HEK293 (cell line): ENCODE results near the gene ENTREP3.

ENCODE experiments used
- ATF2 ChIP-seq: fragments of 450-650 bp; formaldehyde crosslinking; IDR thresholded peaks from 2 replicates; pipeline ENCODE4 v1.5.1; 2016; ENCODE audit warnings: missing biosample characterization, missing genetic modification characterization, low read depth
- CTCF ChIP-seq: fragments of 450-650 bp; formaldehyde crosslinking; IDR thresholded peaks from 2 replicates; pipeline ENCODE4 v1.5.1; 2016; ENCODE audit warnings: missing biosample characterization, missing genetic modification characterization
- ZNF19 ChIP-seq: fragments of 450-650 bp; formaldehyde crosslinking; IDR thresholded peaks from 2 replicates; pipeline ENCODE4; 2016; ENCODE audit warnings: missing biosample characterization, missing genetic modification characterization, low read depth
- ZNF274 ChIP-seq, 2 experiments: fragments of 200-500 bp in 1 of 2; fragments of 450-650 bp in 1 of 2; sonication (Bioruptor generic) in 1 of 2; formaldehyde crosslinking in 1 of 2; IDR thresholded peaks; 2 replicates each; pipeline versions ENCODE4 v1.5.1 to v1.6.1; 2014 to 2016; ENCODE audit warnings: borderline replicate concordance in 1 of 2, inconsistent platforms in 1 of 2, low read length in 1 of 2, missing biosample characterization in 1 of 2, missing genetic modification characterization in 1 of 2
- ZNF639 ChIP-seq: fragments of 450-650 bp; formaldehyde crosslinking; IDR thresholded peaks from 2 replicates; pipeline ENCODE4 v1.5.1; 2016; ENCODE audit warnings: missing biosample characterization, missing genetic modification characterization

GRCh38 chr1:155269381-155269780 is 14.1 kb upstream of the ENTREP3 start:
- TF ChIP-seq ZNF19 (tag by site-specific recombination): no peak
- no peak for TF ChIP-seq CTCF
- TF ChIP-seq ATF2 (tag by site-specific recombination): no peak
- no peak for TF ChIP-seq ZNF274 (IDR thresholded peaks at IDR 0.05; ENCODE audit: low read length)
- TF ChIP-seq ZNF274 (tag by site-specific recombination; IDR thresholded peaks at IDR 0.05; ENCODE audit: borderline replicate concordance): no peak
- no peak for TF ChIP-seq ZNF639 (tag by site-specific recombination)
